Measurements from ENCODE around the gene FUS.

DNA sequence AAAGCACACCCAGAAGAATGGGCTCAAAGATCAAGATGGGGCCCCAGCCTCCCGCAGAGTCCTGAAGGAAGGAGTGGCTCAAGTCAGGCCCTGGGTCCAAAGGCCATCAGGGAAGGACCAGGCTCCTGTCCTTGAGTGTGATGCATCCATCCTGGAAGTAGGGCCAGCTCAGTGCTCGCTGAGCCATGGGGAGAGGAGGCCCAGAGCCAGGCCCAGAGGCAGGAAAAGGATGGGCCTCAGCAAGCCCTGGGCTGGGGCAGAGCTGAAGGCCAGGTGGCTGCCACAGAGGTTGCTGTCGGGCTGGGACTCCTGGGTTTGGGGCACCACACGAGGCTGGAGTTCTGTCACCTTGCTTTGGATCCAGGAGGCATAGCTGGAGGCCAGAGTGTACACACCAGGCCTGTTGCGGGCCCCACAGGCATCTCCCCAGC, 48.1 kb upstream of the FUS start:
- TF ChIP-seq CTCF (IDR thresholded peaks at IDR 0.05) = no peak
- TF ChIP-seq POLR2A (IDR thresholded peaks at IDR 0.05) = no peak

Measured in suprapubic skin (tissue), 3 donors.